H1 (cell line): ENCODE measurements around the gene CHAT. TPM values are rescaled to one million over a fixed set of nuclear protein-coding genes. Genes with fewer than 3 reads are reported as not detected.

Experiments
- GABPA ChIP-seq: IDR thresholded peaks from 2 replicates; pipeline ENCODE4 v1.6.1; 2011; ENCODE audit warnings: mild to moderate bottlenecking, low read length, moderate library complexity, borderline replicate concordance; ENCODE audit not compliant: insufficient read depth
- HDAC6 ChIP-seq: IDR thresholded peaks from one replicate; pipeline ENCODE4 v1.7.1; 2012; ENCODE audit warnings: low read depth, mild to moderate bottlenecking, inconsistent platforms, low read length, moderate library complexity
- POLR2A ChIP-seq, 2 experiments: IDR thresholded peaks; 1 replicate in 1 of 2; 2 replicates in 1 of 2; pipeline ENCODE4 v1.6.1; 2011; ENCODE audit warnings: low read depth in 2 of 2, low read length in 2 of 2, mild to moderate bottlenecking in 2 of 2; ENCODE audit errors: control extremely low read depth in 1 of 2
- SIN3A ChIP-seq, 2 experiments: IDR thresholded peaks in 1 of 2; conservative IDR thresholded peaks in 1 of 2; 2 replicates each; pipeline ENCODE4 v1.6.1; 2011 to 2012; ENCODE audit warnings: low read length in 2 of 2, improper control_type of control experiment in 1 of 2, low read depth in 1 of 2, mild to moderate bottlenecking in 1 of 2
- SRF ChIP-seq: IDR thresholded peaks from 2 replicates; pipeline ENCODE4 v1.6.1; 2011; ENCODE audit warnings: mild to moderate bottlenecking, low read depth, low read length, moderate library complexity
- polyA plus RNA-seq, 7 experiments: library from polyadenylated mRNA; depleted of rRNA in 3 of 7; stranded (reverse) in 5 of 7; unstranded in 2 of 7; fragments of >200 nt in 5 of 7; fragments of 200-250 nt in 2 of 7; gene quantifications; 1 replicate in 5 of 7; 2 replicates in 1 of 7; 4 replicates in 1 of 7; pipeline versions ENCODE4 v1.2.1 to v1.2.3, GENCODE V29; 2011 to 2013; ENCODE audit warnings: missing spikeins in 2 of 7, mixed read lengths in 2 of 7
- total RNA-seq: library from RNA; stranded (reverse); fragmentation: NEBNext Ultra II Directional; extraction: Animal tissue kit (Norgen Biotek cat#: 25700); gene quantifications from 2 replicates; pipeline ENCODE4 v1.2.1, GENCODE V29; 2021
- TF ChIP-seq, protein P1 (sequence below): fragments of 300-600 bp; sonication (generic); IDR thresholded peaks from 2 replicates; pipeline ENCODE4 v1.7.1; 2012; ENCODE audit warnings: low read length, moderate library complexity, mild to moderate bottlenecking, inconsistent platforms; ENCODE audit not compliant: insufficient replicate concordance

Gene CHAT
- total and polyA plus RNA-seq, 2 of the 8 experiments (the other 6 are each of a cell fraction or from before 2014, with no cell fraction given) = not detected

DNA sequence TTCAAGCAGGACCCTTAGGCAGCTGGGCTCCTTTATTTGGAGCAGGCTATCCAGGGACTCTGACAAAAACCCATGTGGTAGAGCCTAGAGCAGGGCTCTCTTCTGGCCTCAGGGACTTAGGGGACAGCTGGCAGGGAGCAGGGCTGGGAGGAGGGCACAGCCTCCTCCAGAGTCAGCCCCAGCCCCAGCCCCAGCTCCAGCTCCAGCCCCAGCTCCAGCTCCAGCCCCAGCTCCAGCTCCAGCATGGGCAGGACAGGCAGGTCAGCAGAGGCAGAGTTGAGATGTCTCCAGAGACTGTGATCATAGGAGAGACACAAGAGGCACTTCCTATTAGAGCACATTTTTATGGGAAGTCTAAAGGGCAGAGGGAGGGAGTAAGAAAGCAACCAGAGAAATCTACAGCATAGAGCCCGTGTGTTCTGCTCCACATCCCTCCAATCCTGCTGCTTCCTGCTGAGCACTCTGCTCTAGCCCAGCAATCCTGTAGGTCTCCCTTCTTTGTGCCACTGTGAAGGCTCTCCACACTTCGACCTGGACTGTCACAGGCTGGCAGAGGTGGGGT is 52.3 kb downstream of the CHAT start (continued):
- TF ChIP-seq, protein P1, sequence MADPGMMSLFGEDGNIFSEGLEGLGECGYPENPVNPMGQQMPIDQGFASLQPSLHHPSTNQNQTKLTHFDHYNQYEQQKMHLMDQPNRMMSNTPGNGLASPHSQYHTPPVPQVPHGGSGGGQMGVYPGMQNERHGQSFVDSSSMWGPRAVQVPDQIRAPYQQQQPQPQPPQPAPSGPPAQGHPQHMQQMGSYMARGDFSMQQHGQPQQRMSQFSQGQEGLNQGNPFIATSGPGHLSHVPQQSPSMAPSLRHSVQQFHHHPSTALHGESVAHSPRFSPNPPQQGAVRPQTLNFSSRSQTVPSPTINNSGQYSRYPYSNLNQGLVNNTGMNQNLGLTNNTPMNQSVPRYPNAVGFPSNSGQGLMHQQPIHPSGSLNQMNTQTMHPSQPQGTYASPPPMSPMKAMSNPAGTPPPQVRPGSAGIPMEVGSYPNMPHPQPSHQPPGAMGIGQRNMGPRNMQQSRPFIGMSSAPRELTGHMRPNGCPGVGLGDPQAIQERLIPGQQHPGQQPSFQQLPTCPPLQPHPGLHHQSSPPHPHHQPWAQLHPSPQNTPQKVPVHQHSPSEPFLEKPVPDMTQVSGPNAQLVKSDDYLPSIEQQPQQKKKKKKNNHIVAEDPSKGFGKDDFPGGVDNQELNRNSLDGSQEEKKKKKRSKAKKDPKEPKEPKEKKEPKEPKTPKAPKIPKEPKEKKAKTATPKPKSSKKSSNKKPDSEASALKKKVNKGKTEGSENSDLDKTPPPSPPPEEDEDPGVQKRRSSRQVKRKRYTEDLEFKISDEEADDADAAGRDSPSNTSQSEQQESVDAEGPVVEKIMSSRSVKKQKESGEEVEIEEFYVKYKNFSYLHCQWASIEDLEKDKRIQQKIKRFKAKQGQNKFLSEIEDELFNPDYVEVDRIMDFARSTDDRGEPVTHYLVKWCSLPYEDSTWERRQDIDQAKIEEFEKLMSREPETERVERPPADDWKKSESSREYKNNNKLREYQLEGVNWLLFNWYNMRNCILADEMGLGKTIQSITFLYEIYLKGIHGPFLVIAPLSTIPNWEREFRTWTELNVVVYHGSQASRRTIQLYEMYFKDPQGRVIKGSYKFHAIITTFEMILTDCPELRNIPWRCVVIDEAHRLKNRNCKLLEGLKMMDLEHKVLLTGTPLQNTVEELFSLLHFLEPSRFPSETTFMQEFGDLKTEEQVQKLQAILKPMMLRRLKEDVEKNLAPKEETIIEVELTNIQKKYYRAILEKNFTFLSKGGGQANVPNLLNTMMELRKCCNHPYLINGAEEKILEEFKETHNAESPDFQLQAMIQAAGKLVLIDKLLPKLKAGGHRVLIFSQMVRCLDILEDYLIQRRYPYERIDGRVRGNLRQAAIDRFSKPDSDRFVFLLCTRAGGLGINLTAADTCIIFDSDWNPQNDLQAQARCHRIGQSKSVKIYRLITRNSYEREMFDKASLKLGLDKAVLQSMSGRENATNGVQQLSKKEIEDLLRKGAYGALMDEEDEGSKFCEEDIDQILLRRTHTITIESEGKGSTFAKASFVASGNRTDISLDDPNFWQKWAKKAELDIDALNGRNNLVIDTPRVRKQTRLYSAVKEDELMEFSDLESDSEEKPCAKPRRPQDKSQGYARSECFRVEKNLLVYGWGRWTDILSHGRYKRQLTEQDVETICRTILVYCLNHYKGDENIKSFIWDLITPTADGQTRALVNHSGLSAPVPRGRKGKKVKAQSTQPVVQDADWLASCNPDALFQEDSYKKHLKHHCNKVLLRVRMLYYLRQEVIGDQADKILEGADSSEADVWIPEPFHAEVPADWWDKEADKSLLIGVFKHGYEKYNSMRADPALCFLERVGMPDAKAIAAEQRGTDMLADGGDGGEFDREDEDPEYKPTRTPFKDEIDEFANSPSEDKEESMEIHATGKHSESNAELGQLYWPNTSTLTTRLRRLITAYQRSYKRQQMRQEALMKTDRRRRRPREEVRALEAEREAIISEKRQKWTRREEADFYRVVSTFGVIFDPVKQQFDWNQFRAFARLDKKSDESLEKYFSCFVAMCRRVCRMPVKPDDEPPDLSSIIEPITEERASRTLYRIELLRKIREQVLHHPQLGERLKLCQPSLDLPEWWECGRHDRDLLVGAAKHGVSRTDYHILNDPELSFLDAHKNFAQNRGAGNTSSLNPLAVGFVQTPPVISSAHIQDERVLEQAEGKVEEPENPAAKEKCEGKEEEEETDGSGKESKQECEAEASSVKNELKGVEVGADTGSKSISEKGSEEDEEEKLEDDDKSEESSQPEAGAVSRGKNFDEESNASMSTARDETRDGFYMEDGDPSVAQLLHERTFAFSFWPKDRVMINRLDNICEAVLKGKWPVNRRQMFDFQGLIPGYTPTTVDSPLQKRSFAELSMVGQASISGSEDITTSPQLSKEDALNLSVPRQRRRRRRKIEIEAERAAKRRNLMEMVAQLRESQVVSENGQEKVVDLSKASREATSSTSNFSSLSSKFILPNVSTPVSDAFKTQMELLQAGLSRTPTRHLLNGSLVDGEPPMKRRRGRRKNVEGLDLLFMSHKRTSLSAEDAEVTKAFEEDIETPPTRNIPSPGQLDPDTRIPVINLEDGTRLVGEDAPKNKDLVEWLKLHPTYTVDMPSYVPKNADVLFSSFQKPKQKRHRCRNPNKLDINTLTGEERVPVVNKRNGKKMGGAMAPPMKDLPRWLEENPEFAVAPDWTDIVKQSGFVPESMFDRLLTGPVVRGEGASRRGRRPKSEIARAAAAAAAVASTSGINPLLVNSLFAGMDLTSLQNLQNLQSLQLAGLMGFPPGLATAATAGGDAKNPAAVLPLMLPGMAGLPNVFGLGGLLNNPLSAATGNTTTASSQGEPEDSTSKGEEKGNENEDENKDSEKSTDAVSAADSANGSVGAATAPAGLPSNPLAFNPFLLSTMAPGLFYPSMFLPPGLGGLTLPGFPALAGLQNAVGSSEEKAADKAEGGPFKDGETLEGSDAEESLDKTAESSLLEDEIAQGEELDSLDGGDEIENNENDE = no peak
- TF ChIP-seq GABPA (no peak), SIN3A (conservative IDR thresholded peaks at IDR 0.05 in 1 of 2, IDR thresholded peaks at IDR 0.05 in 1 of 2; ENCODE audit: low read depth in 1 of 2, low read length in 2 of 2) (no peak), SRF (no peak), HDAC6 (no peak), POLR2A (IDR thresholded peaks at IDR 0.05; ENCODE audit: control extremely low read depth in 1 of 2, low read depth in 2 of 2, low read length in 2 of 2) (no peak)
